GM18502 (cell line): ENCODE measurements around the gene RFTN1.

Experiments used
- ATAC-seq: cut with Tn5 transposase; IDR thresholded peaks from one replicate; pipeline ENCODE4 v1.9.1; 2021; ENCODE audit warnings: mild to moderate bottlenecking; ENCODE audit not compliant: unreplicated experiment, poor library complexity

RFTN1 gene

DNA sequence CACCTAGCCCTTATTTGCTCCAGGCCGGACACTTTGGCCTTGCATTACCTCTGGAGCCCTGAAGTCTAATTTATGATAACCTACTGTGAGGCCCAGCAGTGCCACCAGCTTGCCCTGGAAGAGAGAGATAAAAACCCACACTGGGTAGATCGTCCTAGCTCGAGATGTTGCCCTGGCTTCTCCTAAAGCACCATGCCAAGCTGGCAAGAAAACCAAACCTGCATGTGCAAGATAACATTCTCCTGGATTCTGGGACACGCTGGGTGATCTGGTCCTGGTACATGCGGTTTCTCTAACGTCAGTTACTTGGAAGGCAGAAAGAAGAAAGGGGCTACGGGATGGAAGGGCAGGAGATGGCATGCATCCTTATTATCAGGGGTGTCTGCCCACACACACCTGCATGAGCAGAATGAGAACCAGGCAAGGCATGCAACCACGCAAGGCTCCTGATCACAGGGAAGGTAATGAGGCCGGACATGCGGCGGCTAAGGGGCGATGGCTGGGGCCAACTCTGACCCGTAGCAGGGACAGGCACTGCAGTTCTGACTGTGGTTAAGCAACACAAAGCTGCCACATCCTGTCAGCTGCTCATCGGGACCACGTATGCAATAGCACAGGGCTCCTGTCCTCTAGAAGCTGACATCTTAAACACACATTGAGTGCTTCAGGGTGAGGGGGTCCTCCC is 175.5 kb downstream of the RFTN1 start:
- ATAC-seq: peak; percentile 94

DNA sequence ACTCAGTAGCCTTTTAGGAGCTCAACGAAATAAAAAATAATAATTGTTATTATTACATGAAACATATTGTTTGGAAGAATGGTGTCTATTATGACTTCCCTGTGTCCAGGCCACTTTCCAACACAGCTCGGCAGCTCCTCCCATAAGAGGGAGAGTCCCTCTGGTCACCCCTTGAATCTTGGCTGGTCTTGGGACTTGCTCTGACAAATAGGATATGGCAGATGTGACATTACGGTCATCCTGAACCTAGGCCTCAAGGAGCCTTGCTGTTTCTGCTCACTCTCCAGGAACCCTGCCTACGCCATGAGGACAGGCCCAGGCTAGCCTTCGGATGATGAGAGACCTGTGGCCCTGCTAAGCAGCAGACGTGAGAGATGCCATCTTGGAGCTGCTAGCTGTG is 176.7 kb downstream of the RFTN1 start:
- ATAC-seq: no peak

DNA sequence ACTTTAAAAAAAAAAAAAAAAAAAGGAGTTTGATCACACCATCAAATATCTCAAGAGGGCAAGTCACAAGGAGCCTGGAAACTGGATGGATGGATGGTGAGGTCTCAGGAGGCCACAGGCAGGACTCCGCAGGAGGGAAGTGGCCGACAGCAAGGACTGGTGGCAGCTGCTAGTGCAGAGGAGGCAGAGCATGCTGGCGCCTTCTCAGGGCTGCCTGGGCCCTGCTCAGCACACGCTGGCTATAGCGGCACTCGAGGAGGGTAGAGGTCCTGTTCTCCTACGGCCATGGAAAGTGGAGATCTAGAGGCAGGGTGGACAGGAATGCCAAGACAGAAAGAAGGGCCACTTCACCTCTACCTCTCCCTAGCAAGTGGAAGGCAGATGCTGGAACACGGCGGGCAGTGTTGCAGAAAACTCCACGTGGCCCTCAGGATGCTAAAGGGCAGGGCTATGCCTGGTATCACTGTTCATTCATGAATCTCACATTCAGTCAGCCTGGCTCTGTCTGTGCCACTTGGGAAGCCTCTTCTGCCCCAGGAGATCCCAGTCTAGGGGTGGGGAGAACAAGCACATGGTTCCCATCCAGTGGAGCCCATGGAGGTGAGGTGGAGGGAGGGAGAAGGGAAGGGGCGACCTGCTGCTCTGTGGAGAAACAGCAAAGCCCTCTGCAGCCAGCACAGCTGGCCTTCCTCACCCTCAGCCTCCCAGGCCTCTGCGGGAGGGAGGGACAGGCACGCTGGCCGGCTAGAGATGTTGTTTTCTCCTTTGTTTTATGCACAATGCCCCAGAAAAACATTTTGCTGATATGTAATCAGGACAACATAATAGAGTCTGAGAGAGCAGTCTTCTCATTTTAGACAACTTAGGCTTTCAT is 177.5 kb downstream of the RFTN1 start:
- ATAC-seq: no peak

DNA sequence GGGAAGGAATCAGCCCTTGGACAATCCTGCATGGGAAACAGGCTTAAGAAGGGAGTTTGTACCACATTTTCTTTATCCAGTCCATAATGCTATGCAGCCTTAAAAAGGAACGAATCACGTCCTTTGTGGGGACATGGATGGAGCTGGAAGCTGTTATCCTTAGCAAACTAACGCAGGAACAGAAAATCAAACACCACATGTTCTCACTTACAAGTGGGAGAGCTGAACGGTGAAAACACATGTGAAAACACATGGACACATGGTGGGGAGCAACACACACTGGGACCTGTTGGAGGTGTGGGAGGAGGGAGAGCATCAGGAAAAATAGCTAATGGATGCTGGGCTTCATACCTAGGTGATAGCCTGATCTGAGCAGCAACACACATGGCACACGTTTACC is 178.2 kb downstream of the RFTN1 start:
- no peak for ATAC-seq

DNA sequence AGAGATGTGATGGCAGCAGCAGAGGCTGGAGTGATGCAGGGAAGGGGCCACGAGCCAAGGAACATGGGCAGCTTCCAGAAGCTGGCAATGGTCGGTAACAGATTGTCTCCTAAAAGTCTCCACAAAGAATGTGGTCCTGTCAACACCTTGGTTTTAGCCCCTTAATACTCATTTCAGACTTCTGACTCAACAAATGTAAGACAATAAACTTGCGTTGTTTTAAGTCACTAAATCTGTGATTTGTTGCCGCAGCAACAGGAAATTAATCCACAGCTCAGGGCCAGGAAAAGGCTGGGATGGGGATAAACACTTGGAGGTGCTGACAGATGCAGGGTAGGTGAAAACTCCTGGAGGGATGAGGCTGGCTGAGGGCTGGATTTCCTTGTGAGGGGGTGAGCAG is 178.6 kb downstream of the RFTN1 start:
- ATAC-seq: no peak

DNA sequence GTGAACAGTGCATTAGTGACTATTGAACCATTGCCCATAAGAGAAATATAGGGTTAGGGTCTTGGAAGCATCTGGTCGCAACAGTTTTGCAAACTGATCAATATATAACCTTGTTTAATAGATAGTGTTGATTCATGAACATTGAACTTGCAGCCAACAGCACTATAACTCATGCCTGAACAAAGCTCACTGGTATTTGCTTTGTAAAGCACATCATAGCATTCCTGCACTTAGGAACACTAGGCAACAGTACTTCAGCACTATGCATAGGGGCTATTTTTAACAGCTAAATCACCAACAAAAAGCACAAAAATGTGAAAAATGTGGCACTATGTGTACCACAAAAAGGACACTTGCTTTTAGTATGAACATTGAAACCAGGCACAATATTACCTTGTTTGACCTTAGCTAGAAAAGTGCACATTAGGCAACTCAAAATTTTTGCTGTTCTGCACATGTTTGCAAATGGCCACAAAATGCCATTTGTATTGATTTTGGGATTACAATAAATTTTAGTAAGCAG is 180.5 kb downstream of the RFTN1 start:
- ATAC-seq: no peak

DNA sequence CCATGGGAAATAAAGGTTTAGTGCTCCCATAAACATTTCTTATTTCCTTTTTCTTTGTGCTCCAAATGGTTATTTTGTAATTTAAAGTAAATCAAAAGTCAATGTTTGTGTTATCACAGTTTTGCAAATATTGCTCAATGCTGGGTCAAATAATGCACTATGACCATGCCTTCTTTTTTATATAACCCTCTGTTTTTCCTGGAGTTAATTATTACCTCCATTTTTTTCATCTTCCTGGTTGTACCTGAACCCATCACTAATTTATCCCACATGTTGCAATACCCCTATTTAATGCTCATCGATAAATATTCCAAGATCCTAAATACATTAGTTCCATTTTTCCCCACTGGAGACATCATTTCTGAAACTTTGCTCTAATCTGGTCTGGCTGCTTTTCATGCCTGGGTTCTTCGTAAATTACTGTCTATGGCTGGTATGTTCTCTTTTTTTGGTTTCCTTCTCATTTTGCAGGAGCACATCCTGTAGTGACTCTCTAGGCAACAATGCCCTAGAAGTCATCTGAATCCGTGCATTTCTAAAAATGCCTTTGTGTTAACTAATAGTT is 182.1 kb downstream of the RFTN1 start:
- ATAC-seq: no peak

DNA sequence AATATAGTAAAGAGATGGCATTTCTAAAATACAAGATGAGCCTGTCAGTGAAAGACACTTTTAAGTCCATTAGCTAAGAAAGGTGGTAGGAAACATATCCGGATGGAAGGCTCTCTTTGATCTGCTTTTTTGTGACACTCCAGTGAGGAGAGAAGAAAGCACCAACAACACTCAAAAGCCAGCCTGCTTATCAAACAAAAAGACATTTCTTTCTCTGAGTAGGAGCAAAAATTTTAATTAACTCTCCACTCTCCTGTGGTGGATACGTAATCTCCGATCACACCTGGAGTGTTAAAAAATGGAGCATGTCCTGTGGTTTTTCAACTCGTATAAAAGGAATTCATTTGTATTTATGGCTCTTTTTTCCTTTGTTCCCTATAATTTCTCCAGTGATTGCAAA is 183.1 kb downstream of the RFTN1 start:
- ATAC-seq: no peak

DNA sequence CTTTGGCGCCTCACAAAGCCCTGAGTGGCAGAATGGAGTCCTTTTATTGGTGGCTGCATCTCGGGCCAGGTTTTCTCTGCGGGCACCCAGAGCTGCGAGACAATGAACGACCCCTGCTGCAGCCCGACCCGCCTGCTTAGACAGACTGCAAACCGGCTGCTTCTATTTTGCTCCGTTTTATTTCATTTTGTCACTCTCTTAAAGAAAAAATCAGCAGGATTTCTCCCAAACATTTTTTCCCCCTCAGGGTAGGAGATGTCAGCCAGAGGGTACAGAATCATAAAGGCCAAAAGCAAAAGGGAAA is 183.7 kb downstream of the RFTN1 start:
- no peak for ATAC-seq

DNA sequence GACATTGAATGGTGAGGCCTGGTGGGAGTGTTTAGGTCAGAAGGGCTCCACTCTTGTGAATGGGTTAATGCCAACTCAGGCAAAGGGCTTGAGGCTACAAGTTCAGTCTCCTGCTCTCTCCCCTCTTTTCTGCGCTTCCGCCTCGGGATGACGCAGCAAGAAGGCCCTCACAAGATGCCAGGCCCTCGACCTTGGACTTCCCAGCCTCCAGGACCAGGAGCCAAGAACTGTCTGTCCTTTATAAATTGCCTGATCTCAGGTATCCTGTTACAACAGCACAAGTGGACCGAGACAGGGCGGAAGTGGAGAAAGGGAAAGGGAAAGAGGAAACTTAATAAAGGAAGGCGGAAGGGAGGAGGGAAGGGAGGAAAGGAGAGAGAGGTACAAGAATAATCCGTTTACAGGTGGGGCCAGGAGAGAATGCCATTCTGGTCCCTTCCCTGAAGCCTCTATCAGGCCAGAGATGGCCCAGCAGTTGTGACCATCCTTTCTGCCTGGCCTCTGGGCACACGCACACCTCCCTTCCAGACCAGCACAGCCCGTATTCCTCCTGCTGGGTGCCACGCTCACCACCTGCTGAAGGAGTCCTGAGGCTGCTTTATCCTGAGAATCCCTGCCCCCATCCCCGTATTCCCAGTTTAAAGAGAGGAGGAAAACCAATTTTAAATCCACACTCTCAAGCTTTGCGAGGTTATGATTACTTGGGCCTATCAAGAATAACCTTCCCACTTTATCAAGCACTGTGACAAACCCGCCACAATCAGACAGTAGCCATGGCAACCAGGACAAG is 184.3 kb downstream of the RFTN1 start:
- ATAC-seq: no peak

DNA sequence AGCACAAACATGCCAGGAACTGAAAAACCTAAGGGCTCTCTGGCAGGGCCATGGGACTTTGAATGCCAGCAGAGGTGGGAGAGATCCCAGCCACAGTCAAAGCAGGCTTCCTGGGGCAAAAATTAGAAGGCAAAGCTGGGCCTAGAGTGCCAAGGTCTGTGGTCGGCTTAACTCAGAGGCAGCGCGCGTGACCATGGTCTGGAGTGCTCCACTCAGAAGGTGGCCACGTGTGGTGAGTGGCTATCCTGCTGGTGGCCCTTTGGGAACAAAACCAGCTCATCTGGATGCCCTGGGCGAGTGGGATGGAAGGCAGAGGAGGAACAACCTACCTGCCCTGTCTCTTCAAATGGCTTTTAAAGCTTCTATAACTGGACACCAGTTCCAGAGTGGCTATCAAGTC is 185.4 kb downstream of the RFTN1 start:
- ATAC-seq: no peak

DNA sequence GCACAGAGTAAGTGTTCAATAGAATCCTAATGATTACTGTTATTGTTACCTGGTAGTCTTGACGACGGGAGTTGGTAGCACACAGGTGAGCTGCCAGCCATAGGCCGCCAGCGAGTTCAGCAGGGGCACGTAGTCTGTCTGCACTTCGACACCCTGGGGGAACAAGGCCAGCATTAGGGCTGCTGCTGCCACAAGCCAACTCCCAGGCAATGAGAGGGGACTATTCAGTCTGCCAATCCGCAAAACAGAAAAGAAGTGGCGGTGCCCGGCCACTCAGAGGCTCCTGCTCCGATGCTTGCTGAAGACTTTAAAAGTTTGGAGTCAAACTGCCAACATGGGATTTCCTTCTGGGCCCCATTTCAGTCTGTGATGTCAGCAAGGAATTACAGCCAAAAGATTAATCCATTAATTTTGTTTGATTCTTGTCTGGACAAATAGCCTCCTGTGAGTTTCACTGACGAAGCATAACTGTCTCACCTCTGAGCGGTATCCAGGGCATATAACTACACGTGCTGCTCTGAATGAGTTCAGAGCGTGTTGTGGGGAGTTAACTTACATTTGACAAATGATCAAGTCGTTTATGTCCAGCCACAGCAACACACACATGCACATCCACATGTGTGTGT is 186.7 kb downstream of the RFTN1 start:
- ATAC-seq: no peak

DNA sequence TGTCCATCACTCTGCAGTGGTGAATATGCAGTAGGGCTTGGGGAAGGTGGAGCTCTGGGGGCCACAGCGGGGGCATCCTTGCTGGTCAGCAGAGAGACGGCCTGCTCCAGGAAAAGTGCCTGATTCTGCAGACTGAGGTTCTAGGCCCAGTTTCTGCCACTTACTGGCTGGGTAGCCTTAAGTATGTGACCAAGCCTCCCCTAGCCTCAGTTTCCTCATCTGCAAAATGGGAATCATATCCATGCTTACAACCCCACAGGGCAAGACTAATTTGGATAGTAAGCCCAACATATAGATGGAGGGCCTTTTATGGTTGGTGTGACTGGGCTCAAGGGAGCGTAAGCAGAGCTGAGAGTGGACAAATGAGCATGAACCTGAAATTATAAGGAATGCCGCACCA is 187.6 kb downstream of the RFTN1 start:
- ATAC-seq: no peak

DNA sequence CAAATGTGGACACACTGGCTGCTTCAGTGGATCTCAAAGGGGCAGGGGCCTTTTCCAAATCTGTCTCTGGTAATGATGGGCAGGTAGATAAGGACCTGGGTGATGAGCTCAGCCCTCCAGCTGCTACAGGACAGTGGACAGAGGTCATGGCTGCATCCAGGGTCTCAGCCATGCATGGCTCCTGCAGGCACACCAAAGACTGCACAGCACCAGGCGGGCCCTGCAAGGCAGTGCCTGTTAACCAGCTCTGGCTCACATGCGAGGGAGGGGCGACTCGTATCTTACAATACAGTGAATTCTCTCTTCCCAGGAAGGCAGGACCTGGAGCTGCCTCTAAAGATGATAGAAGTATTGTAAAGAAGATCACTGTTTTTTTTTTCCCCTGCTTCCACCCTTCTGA is 189.8 kb downstream of the RFTN1 start:
- ATAC-seq: no peak

DNA sequence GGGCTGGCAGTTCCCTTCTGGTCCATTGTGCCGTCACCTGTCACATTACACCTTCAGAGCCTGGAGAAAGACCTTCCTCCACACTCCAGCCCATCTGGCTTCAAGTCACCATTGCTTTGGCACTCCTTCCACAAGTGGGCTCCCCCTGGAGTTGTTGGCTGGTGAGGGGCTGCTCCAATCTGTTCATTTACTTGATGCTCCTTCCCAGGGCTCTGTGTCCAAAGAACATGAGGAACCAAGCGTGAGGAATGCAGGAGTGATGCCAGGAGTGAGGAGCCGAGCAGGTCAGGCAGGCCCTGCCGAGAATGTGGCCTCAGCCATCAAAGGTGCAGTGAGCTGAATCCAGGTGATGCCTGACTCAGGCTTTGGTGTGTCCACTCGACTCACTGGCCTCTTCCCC is 191.3 kb downstream of the RFTN1 start:
- no peak for ATAC-seq

DNA sequence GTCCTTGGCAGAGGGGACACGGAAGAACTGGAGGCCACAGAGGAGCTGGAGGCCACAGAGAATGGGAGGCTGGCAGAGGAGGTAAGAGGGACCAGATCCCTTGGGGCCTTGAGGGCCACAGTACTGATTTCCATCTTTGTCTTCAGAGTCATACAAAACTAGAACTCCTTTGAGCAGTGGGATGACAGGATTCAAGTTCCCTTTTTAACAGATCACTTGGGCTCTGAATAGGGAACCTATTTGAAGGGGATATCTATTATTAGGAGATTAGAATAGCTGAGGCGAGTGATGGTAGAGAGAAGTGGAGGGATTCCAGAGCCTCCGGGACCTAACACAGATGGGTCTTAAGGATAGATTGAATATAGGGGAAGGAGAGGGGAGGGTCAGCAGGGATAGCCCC is 192.8 kb downstream of the RFTN1 start:
- ATAC-seq: no peak

DNA sequence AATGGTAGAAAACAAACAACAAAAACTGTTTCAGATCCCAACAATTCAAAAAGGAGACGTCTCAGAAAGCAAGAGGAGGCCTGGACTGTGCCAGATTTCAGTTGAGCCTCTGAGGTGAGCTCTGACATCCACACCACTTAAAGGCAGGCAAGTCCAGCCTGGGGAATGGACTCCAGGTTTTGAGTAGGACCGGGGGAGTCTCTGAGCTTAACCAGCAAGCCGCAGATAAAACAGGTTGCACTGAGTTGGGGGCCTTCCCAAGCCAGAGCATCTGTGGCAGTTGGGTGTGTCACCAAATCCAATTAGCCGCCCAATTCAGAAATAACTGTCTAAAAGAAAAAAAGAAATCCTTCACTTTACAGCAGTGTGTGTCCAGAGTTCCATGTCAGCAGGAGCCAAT is 193.8 kb downstream of the RFTN1 start:
- no peak for ATAC-seq

DNA sequence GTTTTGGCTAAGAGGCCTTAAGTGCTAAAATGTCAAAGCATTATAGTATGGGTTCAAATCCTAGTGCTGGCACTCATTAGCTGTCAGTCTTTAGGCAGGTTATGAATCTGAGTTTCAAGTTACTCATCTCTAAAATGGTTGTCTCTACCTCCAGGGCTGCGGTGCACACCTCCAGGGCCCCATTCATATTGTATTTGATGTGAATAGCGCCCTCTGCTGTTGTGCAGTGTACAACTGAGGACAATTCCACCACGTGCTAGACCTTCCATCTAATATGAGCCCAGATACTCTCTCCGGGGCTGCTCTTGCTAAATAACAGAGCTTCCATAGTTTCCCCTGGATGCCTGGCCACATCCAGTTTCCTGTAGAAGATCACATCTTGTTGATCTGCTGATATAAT is 194.2 kb downstream of the RFTN1 start:
- ATAC-seq: no peak

DNA sequence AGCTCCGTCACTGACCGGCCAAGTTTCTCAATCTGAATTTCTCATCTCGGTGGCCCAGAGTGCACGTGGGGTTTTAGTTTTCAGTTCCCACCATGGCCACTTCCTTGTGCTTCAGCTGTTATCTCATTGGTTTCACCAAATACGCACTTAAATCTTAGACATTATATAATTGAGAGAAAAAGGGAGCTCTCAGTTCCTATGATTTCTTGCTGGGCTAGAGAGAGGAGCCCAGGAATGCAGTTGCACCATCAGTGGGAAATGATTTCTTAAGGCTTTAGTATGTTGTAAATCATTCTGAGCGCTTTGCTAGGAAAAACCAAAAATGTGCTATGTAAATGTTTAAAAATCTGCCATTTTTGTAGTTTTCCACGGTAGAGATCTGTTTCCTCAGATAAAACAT is 195.3 kb downstream of the RFTN1 start:
- no peak for ATAC-seq

DNA sequence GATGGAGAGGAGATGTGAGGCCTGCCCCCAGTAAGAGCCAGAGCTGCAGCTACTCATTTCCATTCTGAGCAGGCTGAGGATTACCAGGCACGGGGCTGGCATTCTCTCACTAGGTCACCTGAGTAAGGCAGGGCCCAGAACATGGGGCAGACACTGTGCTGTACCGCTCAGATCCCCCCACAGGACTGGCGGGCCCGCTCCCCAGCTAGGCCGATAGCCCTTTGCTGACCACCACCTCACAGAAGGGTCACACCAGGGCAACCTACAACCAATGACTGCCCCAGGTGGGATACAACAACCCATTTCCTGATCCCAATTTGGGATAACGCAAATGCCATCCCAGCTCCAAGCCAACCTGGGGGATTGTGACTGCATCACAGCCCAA is 195.9 kb downstream of the RFTN1 start:
- ATAC-seq: no peak
